Testis (tissue), 3 donors: ENCODE results near the gene ROR2. TPM values are rescaled to one million over a fixed set of nuclear protein-coding genes. Genes with fewer than 3 reads are reported as not detected.

Source experiments
- DNase-seq: peaks from one replicate; pipeline ENCODE4 v3.0.0-alpha.2; 2019
- H3K27ac ChIP-seq, 2 donors: fragments of 200-600 bp; sonication (generic); one replicate each; pipeline ENCODE4 v1.5.1; 2019
- H3K27me3 ChIP-seq: fragments of 200-600 bp; sonication (generic); one replicate; pipeline ENCODE4 v1.5.1; 2019
- H3K36me3 ChIP-seq: fragments of 200-600 bp; sonication (generic); one replicate; pipeline ENCODE4 v1.5.1; 2017; ENCODE audit warnings: low read depth; ENCODE audit errors: missing control alignments
- H3K4me1 ChIP-seq: fragments of 200-600 bp; sonication (generic); one replicate; pipeline ENCODE4 v1.5.1; 2019
- H3K4me3 ChIP-seq, 2 donors: fragments of 200-600 bp; sonication (generic); one replicate each; pipeline ENCODE4 v1.5.1; 2017 to 2019
- H3K9me3 ChIP-seq: fragments of 200-600 bp; sonication (generic); one replicate; pipeline ENCODE4 v1.5.1; 2017
- POLR2A ChIP-seq: fragments of 450-650 bp; IDR thresholded peaks from one replicate; pipeline ENCODE4 v1.6.1; 2017; ENCODE audit warnings: antibody characterized with exemption, mild to moderate bottlenecking, moderate library complexity
- WGBS, 2 donors: methylation state at CpG; one replicate each; pipeline ENCODE4 v1.1.5; 2018; 5-methylcytosine and 5-hydroxymethylcytosine counted together
- intact Hi-C: fragments of 100-400 bp; cut with DNase I; formaldehyde crosslinking; loops from one replicate; pipeline ENCODE4 v1.15.1; 2023; ENCODE audit warnings: low total_unique reads
- polyA plus RNA-seq: library from polyadenylated mRNA; stranded (reverse); fragments of 350-450 nt; fragmentation: Illumina TruSeq; extraction: RNeasy Lipid Tissue Mini Kit (QIAGEN cat#74804); gene quantifications from one replicate; pipeline ENCODE4 v1.2.3, GENCODE V29; 2014; ENCODE audit warnings: low read depth, low replicate concordance; ENCODE audit not compliant: insufficient read depth
- total RNA-seq, 2 donors: library from RNA; depleted of rRNA; stranded (reverse); fragments of >200 nt; gene quantifications; one replicate each; pipeline ENCODE4 v1.2.3, GENCODE V29; 2016
- TF ChIP-seq, protein P1 (sequence below), 3 experiments: fragments of 450-650 bp in 2 of 3; fragments of 200-600 bp in 1 of 3; sonication (generic) in 1 of 3; IDR thresholded peaks; one replicate each; pipeline ENCODE4 v1.5.1; 2016 to 2019; ENCODE audit warnings: antibody characterized with exemption in 3 of 3, mild to moderate bottlenecking in 2 of 3, moderate library complexity in 1 of 3

ROR2 gene
- total and polyA plus RNA-seq, 3 donors from 2014 or later, result 11.5 to 16.5 (median 12.3) TPM

DNA sequence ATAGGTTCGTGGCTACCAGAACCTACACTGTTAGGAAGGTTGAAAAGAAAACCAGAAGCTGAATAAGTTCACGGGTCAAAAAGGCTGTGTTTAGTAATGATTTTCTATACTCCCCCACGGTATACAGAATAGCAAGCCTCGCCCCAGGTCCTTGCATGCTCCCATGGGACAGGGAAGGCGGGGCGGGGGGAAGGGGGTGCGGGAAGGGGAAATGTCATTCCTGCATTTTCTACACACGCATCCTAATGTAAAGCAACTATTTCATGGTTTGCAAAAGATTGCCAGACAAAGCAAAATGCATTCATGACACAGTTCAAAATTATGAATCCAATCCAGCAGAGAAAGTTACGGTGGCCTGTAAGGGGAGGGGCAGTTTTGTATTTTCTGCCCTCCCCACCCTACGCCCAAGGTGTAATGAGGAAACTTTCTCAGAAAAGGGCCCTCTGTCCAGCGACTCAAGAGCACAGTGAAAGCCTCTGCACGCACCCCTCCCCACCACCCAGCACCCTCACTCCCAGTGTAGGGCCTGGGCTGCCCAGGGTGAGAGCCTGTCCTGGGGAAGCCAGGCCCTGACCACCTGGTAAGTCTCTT is 105.2 kb downstream of the ROR2 start:
- Histone ChIP-seq H3K27me3 (no peaks in the 10 kb centered on the region), H3K27ac (no peak overlapping the region), H3K4me3 (no peak overlapping the region), H3K36me3 (no peaks in the 10 kb centered on the region), H3K4me1 (peaks cover 21% of the 10 kb centered on the region), H3K9me3 (no peaks in the 10 kb centered on the region)
- 78 to 82% methylated on average over 11 to 12 of the region's 12 CpGs for WGBS, 2 donors
- intact Hi-C loops, result no loop called here
- TF ChIP-seq, protein P1, sequence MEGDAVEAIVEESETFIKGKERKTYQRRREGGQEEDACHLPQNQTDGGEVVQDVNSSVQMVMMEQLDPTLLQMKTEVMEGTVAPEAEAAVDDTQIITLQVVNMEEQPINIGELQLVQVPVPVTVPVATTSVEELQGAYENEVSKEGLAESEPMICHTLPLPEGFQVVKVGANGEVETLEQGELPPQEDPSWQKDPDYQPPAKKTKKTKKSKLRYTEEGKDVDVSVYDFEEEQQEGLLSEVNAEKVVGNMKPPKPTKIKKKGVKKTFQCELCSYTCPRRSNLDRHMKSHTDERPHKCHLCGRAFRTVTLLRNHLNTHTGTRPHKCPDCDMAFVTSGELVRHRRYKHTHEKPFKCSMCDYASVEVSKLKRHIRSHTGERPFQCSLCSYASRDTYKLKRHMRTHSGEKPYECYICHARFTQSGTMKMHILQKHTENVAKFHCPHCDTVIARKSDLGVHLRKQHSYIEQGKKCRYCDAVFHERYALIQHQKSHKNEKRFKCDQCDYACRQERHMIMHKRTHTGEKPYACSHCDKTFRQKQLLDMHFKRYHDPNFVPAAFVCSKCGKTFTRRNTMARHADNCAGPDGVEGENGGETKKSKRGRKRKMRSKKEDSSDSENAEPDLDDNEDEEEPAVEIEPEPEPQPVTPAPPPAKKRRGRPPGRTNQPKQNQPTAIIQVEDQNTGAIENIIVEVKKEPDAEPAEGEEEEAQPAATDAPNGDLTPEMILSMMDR (IDR thresholded peaks at IDR 0.05), result no peak
- no peak for TF ChIP-seq POLR2A
- peak; percentile 10 for DNase-seq

DNA sequence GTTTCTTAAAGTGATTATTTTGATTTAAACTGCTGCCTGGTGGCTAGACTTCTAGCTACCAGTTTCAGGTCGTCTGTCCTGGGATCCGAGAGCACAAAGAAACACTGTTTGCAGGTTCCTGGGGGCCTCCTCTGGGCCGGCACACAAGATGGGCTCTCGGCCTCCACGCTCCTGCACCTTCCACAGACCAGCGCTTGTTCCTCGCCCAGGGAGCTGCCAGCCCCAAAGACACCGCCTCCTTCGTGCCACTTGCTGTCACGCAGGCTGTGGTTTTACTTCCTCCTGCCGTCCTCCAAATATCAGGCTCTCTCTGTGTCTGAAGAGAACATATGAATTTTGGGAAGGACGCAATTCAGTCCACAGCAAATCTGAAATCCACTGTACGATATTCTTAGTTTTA is 105.8 kb downstream of the ROR2 start:
- peak; percentile 18 for DNase-seq
- TF ChIP-seq POLR2A, result no peak
- TF ChIP-seq, protein P1 (IDR thresholded peaks at IDR 0.05), result no peak
- Histone ChIP-seq H3K4me3 (no peak overlapping the region), H3K27ac (no peak overlapping the region), H3K4me1 (peaks cover 21% of the 10 kb centered on the region), H3K27me3 (no peaks in the 10 kb centered on the region), H3K36me3 (no peaks in the 10 kb centered on the region), H3K9me3 (no peaks in the 10 kb centered on the region)
- 51 to 71% methylated on average over 13 of the region's 13 CpGs for whole genome bisulfite sequencing, 2 donors
- intact Hi-C loops, result no loop called here

DNA sequence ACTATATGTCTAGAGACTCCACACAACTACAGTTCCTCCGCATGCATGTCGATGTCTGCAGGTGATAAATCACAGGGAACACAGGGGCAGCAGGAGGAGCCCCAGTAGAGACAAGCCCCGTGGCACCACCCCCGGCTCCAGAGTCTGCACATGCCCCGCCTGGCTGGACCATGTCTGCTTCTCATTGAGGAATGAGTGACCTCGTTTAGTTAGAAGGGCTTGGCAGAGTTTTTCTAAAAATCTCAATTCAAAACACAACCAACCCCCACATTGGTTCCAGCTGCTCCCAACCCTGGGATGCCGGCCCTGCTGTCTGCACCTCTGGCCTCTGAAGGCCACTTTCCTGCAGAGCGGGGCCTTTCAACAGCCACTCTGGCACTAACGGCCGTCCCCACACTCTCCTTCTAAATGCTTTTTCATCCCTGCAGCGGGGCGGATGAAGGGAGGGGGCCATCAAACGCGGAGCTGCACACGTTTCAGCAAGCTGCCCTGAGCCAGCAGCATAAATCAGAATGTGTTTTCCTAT is 106.3 kb downstream of the ROR2 start:
- intact Hi-C loops, result no loop called here
- no peaks in the 10 kb centered on the region for H3K9me3 ChIP-seq
- H3K4me1 ChIP-seq, result peaks cover 21% of the 10 kb centered on the region
- TF ChIP-seq, protein P1 (IDR thresholded peaks at IDR 0.05), result no peak
- TF ChIP-seq POLR2A, result no peak
- no peaks in the 10 kb centered on the region for H3K27me3 ChIP-seq
- DNase-seq, result peak; percentile 36
- WGBS, 2 donors, result 29 to 37% methylated on average over 11 to 15 of the region's 15 CpGs
- H3K27ac ChIP-seq, result no peak overlapping the region
- no peaks in the 10 kb centered on the region for H3K36me3 ChIP-seq
- no peak overlapping the region for H3K4me3 ChIP-seq

- Histone ChIP-seq H3K27ac (no peak overlapping the region), H3K4me3 (no peak overlapping the region), H3K27me3 (no peaks in the 10 kb centered on the region), H3K36me3 (no peaks in the 10 kb centered on the region), H3K9me3 (no peaks in the 10 kb centered on the region), H3K4me1 (peaks cover 21% of the 10 kb centered on the region)
- intact Hi-C loops, result no loop called here
- 65 to 70% methylated on average over 7 of the region's 7 CpGs for WGBS, 2 donors
- TF ChIP-seq, protein P1 (IDR thresholded peaks at IDR 0.05), result no peak
- no peak for TF ChIP-seq POLR2A
- no peak for DNase-seq
Measured at GRCh38 chr9:91843093-91843492, 106.9 kb downstream of the ROR2 start.
